WERI-Rb-1 (cell line): ENCODE measurements around the gene PTPRG.

Experiments
- DNase-seq: peaks from one replicate; pipeline ENCODE4 v3.0.0-alpha.2; 2020
- H3K27ac ChIP-seq: fragments of 250-450 bp; sonication (Bioruptor Pico); 2 replicates; pipeline ENCODE4 v1.5.1; 2020; ENCODE audit warnings: mild to moderate bottlenecking, moderate library complexity
- H3K27me3 ChIP-seq: fragments of 250-450 bp; sonication (Bioruptor Pico); 2 replicates; pipeline ENCODE4 v1.5.1; 2021; ENCODE audit warnings: mild to moderate bottlenecking, low read depth, moderate library complexity; ENCODE audit not compliant: insufficient read depth, severe bottlenecking
- H3K36me3 ChIP-seq: fragments of 250-450 bp; sonication (Bioruptor Pico); 2 replicates; pipeline ENCODE4 v1.5.1; 2020; ENCODE audit warnings: mild to moderate bottlenecking, moderate library complexity
- H3K4me3 ChIP-seq: 2 replicates; pipeline ENCODE4 v1.5.1; 2011; ENCODE audit warnings: low read depth, mild to moderate bottlenecking, control low read depth, low read length
- H3K9me3 ChIP-seq: fragments of 250-450 bp; sonication (Bioruptor Pico); 2 replicates; pipeline ENCODE4 v1.5.1; 2021; ENCODE audit warnings: mild to moderate bottlenecking, moderate library complexity; ENCODE audit not compliant: severe bottlenecking
- CTCF ChIP-seq: IDR thresholded peaks from 2 replicates; pipeline ENCODE4 v1.5.1; 2011; ENCODE audit warnings: low read depth, mild to moderate bottlenecking, control low read depth, inconsistent platforms, low read length

The PTPRG gene

GRCh38 chr3:61559136-61559731, 2.1 kb upstream of the PTPRG start:
- peaks cover 7% of the 10 kb centered on the region for H3K36me3 ChIP-seq
- no peaks in the 10 kb centered on the region for H3K27me3 ChIP-seq
- no peak overlapping the region for H3K4me3 ChIP-seq
- peaks cover 9% of the 10 kb centered on the region for H3K9me3 ChIP-seq
- H3K27ac ChIP-seq = no peak overlapping the region
- TF ChIP-seq CTCF = no peak
- no peak for DNase-seq

- peak overlapping the region; percentile 95 for H3K27ac ChIP-seq
- peak; percentile 85 for DNase-seq
- H3K36me3 ChIP-seq = peaks cover 20% of the 10 kb centered on the region
- no peak for TF ChIP-seq CTCF
- H3K27me3 ChIP-seq = no peaks in the 10 kb centered on the region
- H3K4me3 ChIP-seq = peak overlapping the region; percentile 75
- peaks cover 9% of the 10 kb centered on the region for H3K9me3 ChIP-seq
Measured at GRCh38 chr3:61560517-61561373, 626 bp upstream of the PTPRG start.

- Histone ChIP-seq H3K27ac (peak overlapping the region; percentile 95), H3K27me3 (no peaks in the 10 kb centered on the region), H3K4me3 (peak overlapping the region; percentile 75), H3K36me3 (peaks cover 27% of the 10 kb centered on the region), H3K9me3 (peaks cover 9% of the 10 kb centered on the region)
- TF ChIP-seq CTCF = no peak
- DNase-seq = peak; percentile 14
Measured at GRCh38 chr3:61562042-61562720, 810 bp downstream of the PTPRG start.

GRCh38 chr3:61562721-61563312, 1.4 kb downstream of the PTPRG start:
- H3K36me3 ChIP-seq = peaks cover 27% of the 10 kb centered on the region
- no peak for TF ChIP-seq CTCF
- peak overlapping the region; percentile 73 for H3K27ac ChIP-seq
- peak overlapping the region; percentile 75 for H3K4me3 ChIP-seq
- H3K27me3 ChIP-seq = no peaks in the 10 kb centered on the region
- DNase-seq = peak; percentile 35
- peaks cover 9% of the 10 kb centered on the region for H3K9me3 ChIP-seq

GRCh38 chr3:61563313-61564271, 2.2 kb downstream of the PTPRG start:
- Histone ChIP-seq H3K27ac (peak overlapping the region; percentile 73), H3K9me3 (peaks cover 3% of the 10 kb centered on the region), H3K4me3 (peak overlapping the region; percentile 75), H3K36me3 (peaks cover 27% of the 10 kb centered on the region), H3K27me3 (no peaks in the 10 kb centered on the region)
- TF ChIP-seq CTCF = no peak
- peak; percentile 16 for DNase-seq
